ENCODE data around the gene GALNT13.

GALNT13 gene

DNA sequence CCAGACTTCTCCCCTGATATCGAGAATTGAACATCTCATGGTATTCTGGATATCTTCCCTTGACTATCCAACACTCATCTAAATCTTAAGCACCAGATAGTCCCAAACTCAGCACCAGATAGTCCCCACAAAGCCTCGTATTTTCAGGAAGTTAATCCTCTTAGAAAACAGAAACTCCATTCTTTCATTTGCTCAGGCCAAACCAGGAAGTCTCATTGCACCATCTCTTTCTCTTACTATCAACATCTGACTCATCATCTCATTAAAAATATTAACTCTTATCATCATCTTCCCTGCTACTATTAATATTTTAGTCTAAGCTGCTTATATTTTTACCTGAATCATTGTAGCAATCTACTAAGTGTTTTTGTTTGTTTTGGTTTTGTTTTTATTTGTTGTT is 286.4 kb downstream of the GALNT13 start:
- TF ChIP-seq, protein P1, sequence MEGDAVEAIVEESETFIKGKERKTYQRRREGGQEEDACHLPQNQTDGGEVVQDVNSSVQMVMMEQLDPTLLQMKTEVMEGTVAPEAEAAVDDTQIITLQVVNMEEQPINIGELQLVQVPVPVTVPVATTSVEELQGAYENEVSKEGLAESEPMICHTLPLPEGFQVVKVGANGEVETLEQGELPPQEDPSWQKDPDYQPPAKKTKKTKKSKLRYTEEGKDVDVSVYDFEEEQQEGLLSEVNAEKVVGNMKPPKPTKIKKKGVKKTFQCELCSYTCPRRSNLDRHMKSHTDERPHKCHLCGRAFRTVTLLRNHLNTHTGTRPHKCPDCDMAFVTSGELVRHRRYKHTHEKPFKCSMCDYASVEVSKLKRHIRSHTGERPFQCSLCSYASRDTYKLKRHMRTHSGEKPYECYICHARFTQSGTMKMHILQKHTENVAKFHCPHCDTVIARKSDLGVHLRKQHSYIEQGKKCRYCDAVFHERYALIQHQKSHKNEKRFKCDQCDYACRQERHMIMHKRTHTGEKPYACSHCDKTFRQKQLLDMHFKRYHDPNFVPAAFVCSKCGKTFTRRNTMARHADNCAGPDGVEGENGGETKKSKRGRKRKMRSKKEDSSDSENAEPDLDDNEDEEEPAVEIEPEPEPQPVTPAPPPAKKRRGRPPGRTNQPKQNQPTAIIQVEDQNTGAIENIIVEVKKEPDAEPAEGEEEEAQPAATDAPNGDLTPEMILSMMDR (IDR thresholded peaks at IDR 0.05; ENCODE audit: control insufficient read depth, insufficient read depth, low read depth, low read length, missing control alignments) = no peak
- DNase-seq (ENCODE audit: low read depth) = no peak
- H3K4me3 ChIP-seq (ENCODE audit: control insufficient read depth, low read depth, low read length) = no peak overlapping the region

DNA sequence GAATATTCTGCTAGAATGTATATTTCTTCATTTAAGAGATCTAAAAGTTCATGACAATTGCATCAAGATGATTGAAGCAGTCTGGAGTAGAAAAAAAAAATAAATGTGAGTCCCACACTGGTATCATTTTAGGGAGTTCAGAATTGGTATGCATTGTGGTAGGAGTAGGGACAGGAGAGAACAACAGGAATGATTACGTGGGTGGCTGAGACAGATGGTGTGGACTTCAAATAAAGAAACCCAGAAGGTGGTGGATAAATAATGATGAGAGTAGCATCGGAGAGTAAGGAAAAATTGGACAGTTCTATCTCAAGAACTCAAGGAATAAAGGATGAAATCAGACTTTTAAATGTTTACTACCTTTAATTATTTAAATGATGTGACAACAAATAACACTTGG is 289.6 kb downstream of the GALNT13 start:
- no peak overlapping the region for H3K4me3 ChIP-seq (ENCODE audit: control insufficient read depth, low read depth, low read length)
- no peak for DNase-seq (ENCODE audit: low read depth)
- TF ChIP-seq, protein P1 (IDR thresholded peaks at IDR 0.05; ENCODE audit: control insufficient read depth, insufficient read depth, low read depth, low read length, missing control alignments) = no peak

DNA sequence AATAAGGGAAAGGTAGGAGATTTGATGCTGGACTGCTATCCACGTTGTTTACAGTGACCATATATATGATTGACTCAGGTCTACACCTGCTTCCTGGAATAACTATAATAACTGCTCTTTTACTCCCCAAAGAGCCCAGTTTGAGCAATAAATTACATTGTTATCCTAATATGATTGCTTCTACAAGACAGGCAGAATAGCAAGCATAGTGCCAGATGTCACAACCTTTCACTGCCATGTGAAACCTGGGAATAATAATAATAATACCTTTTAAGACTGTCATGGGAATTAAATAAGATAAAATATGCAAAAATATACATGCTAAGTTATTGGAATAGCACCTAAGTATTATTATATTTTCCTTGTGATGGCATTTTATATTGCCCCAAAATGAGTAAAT is 298.7 kb downstream of the GALNT13 start:
- TF ChIP-seq, protein P1 (IDR thresholded peaks at IDR 0.05; ENCODE audit: control insufficient read depth, insufficient read depth, low read depth, low read length, missing control alignments) = no peak
- no peak overlapping the region for H3K4me3 ChIP-seq (ENCODE audit: control insufficient read depth, low read depth, low read length)
- no peak for DNase-seq (ENCODE audit: low read depth)

DNA sequence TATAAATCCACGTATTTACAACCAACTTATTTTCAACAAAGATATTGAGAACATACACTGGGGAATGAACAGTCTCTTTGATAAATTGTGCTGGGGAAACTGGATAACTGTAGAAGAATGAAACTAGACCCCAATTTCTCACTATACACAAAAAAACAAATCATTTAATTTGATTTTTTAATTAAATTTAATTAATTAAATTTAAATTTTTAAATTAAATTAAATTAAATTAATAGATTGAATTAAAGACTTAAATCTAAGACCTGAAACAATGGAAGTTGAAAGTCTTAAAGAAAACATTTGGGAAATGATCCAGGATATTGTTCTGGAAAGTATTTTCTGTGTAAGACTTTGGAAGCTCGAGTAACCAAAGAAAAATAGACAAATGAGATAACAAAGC is 301.4 kb downstream of the GALNT13 start:
- H3K4me3 ChIP-seq (ENCODE audit: control insufficient read depth, low read depth, low read length) = no peak overlapping the region
- TF ChIP-seq, protein P1 (IDR thresholded peaks at IDR 0.05; ENCODE audit: control insufficient read depth, insufficient read depth, low read depth, low read length, missing control alignments) = no peak
- no peak for DNase-seq (ENCODE audit: low read depth)

DNA sequence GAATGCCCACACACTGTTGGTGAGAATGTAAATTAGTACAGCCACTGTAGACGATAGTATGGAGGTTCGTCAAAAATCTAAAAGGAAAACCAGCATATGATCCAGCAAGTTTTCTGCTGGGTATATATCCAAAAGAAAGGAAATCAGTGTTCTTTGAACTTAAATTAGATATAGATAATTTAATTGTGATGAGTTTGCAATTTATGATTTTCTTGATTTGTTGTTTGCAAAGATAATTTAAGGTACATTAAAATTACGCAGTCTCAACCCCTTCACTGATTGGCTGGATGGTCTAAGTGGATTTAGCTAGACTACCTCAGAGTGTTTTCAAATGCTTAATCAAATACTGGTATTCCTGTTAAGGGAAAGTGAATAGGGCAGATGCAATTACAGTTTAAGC is 302.2 kb downstream of the GALNT13 start:
- no peak for DNase-seq (ENCODE audit: low read depth)
- no peak overlapping the region for H3K4me3 ChIP-seq (ENCODE audit: control insufficient read depth, low read depth, low read length)
- TF ChIP-seq, protein P1 (IDR thresholded peaks at IDR 0.05; ENCODE audit: control insufficient read depth, insufficient read depth, low read depth, low read length, missing control alignments) = no peak

DNA sequence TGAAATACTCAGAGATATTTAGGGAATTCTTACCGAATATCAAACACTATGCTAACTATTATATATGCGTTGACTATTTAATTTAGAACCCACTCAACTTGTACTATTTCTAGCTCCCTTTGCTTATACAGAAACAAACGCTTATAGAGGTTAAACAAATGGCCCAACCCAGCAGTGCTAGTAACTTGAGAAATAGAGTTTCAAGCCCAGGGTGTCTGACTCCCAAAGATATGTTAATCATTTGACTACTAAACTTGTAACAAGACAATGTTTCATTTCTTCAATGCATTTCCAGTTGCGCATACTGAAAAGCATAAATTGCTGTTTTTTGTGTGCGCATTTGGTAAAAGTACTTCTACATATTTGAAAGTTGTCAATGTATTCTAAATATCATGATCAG is 310.3 kb downstream of the GALNT13 start:
- TF ChIP-seq, protein P1 (IDR thresholded peaks at IDR 0.05; ENCODE audit: control insufficient read depth, insufficient read depth, low read depth, low read length, missing control alignments) = no peak
- no peak overlapping the region for H3K4me3 ChIP-seq (ENCODE audit: control insufficient read depth, low read depth, low read length)
- no peak for DNase-seq (ENCODE audit: low read depth)

DNA sequence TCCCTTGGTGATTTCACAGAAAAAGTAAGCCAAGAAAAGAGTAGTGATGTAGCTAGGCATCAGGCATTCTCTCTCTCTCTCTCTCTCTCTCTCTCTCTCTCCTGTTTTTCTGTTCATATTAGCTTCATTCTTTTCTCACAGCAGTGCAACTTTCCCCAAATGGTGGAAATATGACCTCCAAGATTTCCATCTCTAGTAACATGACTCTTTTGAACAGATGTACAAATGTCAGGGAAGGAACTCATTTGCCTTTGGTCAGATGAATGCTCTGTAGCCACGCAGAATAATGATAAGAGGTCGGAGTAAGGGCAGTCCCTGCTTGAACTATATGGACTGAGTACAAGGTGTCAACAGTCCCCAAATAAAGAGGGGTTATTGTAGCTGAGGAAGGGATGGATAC is 316.2 kb downstream of the GALNT13 start:
- no peak for DNase-seq (ENCODE audit: low read depth)
- TF ChIP-seq, protein P1 (IDR thresholded peaks at IDR 0.05; ENCODE audit: control insufficient read depth, insufficient read depth, low read depth, low read length, missing control alignments) = no peak

More for the DNA sequence above, 316.2 kb downstream of the GALNT13 start:
- H3K4me3 ChIP-seq (ENCODE audit: control insufficient read depth, low read depth, low read length) = no peak overlapping the region
